LNCaP clone FGC (cell line): Measurements from ENCODE around the gene GRAMD4.

Experiments used
- DNase-seq: peaks from one replicate; pipeline ENCODE4 v3.0.0-alpha.2; 2011; ENCODE audit warnings: low read depth
- H3K4me3 ChIP-seq: 2 replicates; pipeline ENCODE4 v1.5.1; 2011; ENCODE audit warnings: mild to moderate bottlenecking, low read depth, low read length, control low read depth
- CTCF ChIP-seq: IDR thresholded peaks from 2 replicates; pipeline ENCODE4 v1.5.1; 2012; ENCODE audit warnings: mild to moderate bottlenecking; ENCODE audit not compliant: control insufficient read depth, insufficient read depth; ENCODE audit errors: extremely low read depth

Gene GRAMD4

GRCh38 chr22:46589871-46590271 lies 30.3 kb upstream of the GRAMD4 start:
- no peak for DNase-seq
- no peak overlapping the region for H3K4me3 ChIP-seq
- no peak for TF ChIP-seq CTCF

- no peak for TF ChIP-seq CTCF
- DNase-seq = no peak
- no peak overlapping the region for H3K4me3 ChIP-seq
These were observed 29.9 kb upstream of the GRAMD4 start for GRCh38 chr22:46590334-46590733.

GRCh38 chr22:46591930-46592329 lies 28.3 kb upstream of the GRAMD4 start:
- no peak overlapping the region for H3K4me3 ChIP-seq
- no peak for TF ChIP-seq CTCF
- DNase-seq = no peak

GRCh38 chr22:46592390-46592872 lies 27.8 kb upstream of the GRAMD4 start:
- DNase-seq = no peak
- TF ChIP-seq CTCF = no peak
- H3K4me3 ChIP-seq = no peak overlapping the region

DNA sequence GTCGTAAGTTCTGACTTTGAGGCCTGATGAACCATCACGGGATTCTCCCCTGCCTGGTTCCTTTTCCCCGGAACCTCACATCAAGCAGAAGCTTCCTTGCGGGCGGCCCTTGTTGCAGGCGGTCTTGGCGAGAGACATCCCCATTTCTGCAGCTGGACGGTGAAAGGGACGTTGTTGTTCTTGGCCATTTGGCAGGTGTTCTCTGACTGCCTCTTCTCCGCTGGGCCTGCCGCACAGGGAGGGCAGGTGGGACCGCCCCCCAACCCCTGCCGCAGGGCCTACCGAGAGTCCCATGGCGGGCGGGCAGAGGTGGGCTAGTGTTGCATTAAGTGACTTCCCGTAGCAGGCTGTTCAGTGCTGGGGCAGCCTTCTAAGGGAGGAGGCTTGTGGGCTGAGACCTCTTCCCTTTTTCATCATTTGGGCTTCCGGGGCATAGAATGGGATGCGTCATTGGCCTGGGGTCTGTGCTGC lies 26.9 kb upstream of the GRAMD4 start:
- TF ChIP-seq CTCF = no peak
- no peak for DNase-seq
- no peak overlapping the region for H3K4me3 ChIP-seq

DNA sequence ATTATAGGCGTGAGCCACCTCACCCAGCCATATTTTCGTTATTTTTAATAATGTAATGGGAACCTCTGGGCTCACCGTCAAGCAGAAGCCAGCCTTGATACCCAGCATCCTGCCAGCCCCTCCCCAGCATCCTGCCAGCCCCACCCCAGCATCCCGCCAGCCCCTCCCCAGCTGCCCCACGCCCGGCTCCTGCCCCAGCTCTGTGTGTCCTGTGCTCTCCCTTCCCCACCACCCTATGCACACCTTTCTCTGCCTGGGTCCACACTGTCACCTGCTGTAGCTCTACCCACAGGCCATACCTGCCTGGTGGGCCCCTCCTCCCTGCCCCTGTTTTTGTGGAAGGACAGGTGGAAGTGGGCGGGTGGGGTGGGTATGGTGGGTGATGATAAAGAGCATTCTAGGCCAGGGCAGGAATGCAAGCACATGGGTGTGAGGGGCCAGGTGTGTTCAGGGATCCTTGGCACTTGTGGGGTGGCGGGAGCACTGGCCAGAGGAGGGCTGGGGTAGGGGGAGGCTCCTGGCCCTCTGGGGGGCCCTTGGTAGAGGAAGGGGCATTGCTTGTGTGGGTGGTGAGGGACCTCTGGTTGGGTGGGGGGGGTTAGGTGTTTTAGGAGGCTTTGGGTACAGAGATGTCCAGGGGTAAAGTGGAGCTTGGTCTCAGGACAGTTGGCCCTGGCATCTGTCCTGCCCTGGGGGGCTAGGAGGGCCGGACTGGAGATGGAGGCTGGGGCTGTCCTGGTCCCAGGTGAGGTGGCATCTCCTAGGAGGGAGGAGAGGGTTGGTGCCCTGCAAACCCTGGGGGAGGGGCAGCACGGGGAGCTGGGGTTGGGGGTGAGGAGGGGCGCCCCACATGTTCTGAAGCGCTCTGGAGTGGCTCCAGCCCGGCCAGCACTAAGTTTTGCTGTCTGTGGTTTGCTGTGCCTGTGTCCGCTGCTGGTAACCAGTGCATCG lies 25.9 kb upstream of the GRAMD4 start:
- no peak for TF ChIP-seq CTCF
- H3K4me3 ChIP-seq = no peak overlapping the region
- DNase-seq = no peak
